ENCODE measurements around the gene FGD6. TPM values are rescaled to one million over a fixed set of nuclear protein-coding genes. Genes with fewer than 3 reads are reported as not detected.
A peak's percentile ranks its signal among the peaks of the same experiment; 100 is the strongest.

The FGD6 gene
- polyA plus RNA-seq, 3 donors = 0.91 to 2.1 (median 1.6) TPM

DNA sequence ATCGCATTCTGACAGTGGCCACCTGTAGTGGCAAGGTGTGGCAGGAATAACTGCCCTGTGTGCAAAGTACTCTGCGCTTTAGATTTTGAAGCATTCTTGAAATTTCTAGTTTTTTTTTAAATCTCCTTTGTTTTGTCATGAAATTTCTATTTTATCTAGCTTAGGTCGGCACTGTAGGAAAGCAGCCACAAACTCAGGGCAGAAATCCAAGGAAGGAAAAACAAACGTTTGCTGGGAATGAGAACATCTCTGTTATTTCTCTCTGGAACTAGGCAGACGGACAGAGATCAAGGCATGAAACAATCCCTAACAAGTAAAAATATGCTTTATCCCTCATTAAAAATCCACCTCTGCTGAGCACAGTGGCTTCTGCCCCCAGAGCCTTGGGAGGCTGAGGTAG is 142.5 kb downstream of the FGD6 start:
- no peak overlapping the region for H3K27ac ChIP-seq (ENCODE audit: low read depth, low read length)
- 49 to 65% (median 61%) methylated on average over 5 of the region's 5 CpGs for WGBS, 3 donors

DNA sequence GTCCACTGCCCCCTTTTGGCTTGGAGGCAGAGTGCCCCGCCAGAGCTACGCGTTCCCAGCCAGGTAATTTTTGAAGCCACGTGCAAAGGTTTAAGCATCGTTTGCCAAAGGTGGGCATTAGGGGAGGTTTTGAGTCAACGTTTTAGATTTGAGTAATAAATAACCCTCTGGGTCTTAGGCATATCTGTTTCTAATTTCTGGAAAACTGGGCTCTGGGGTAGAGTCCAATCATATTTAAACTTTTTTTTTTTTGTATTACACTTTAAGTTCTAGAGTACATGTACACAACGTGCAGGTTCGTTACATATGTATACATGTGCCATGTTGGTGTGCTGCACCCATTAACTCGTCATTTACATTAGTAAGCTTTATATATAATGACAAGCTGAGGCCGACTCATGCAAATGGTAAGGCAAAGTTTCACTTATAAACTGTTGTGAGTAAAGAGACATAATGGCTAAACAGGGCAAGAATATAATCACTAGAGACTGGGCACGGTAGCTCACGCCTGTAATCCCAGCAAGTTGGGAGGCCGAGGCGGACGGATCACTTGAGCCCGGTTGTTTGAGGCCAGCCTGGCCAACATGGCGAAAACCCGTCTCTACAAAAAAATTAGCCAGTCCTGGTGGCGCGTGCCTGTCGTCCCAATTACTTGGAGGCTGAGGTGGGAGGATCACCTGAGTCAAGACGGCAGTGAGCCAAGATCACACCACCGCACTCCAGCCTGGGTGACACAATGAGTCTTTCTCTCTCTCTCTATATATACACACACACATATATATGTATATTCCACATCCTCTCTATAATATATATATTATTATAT is 143.4 kb downstream of the FGD6 start:
- H3K27ac ChIP-seq (ENCODE audit: low read depth, low read length) = no peak overlapping the region
- 59 to 64% (median 63%) methylated on average over 23 of the region's 23 CpGs for WGBS, 3 donors

DNA sequence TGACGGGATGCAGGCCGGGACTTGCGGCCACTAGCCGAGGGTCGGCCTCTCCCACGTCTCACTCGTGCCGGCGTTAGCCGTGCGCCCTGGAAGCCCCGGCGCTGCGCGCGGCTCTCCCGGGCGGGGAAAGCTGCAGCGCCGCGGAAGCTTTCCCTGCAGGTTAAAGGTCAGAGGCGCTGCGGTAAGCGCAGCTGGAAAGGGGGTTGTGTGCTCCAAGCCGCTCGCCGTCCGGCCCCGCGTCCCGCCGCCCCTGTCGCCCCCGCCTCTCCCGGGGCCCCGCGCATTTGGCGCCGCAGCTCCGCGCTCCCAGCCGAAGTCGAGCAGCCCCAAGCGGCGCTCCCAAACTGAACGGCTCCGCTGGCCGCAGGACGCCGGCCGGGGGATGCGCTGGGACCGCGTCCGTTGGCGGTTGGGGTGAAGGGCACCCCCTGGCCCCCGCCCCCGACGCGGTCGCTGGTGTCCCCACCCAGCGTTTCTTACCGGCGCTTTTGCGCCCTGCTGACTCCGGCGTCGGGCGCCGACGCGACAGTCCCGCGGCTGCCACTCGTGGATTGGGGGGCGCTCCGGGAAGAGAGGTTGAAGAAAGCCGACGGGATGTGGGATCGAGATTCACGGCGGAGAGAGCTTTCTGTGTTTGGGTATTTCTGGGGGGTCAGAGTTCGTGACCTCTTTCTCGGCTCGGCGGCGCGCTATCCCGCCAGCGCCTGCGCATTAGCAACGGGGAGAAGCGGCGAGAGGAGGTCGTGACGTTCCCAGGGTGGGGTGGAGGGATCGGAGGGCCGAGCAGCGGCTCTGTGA is 144.2 kb downstream of the FGD6 start, which contains the start of gene NR2C1:
TSS of gene NR2C1 (minus strand) at position 719 of the 798 bp plus-strand sequence. CDS start 6,234 bp downstream, outside the sequence.
- 0 to 1% (median 1%) methylated on average over 78 to 99 of the region's 99 CpGs for WGBS, 3 donors
- H3K27ac ChIP-seq (ENCODE audit: low read depth, low read length) = peak within 1 kb of the TSS; percentile 29

DNA sequence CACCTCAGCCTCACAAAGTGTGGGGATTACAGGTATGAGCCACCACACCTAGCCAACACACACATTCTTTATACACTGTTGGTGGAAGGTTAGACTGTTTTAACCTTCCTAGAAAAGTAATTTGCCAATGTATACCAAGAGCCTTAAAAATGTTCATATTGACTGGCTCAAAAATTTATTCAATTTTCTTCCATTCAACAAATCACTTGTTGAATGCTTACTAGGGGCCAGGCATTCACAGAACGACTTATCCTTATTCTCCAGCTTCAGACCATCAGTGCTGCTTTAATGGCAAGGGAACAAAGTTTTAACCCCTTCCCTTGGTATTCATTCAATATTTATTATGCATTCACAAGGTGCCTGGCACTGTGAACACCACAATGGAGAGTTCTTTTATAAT is 146.9 kb downstream of the FGD6 start:
- WGBS, 3 donors = 89 to 92% (median 92%) methylated on average over 1 of the region's 1 CpG
- H3K27ac ChIP-seq (ENCODE audit: low read depth, low read length) = no peak overlapping the region

DNA sequence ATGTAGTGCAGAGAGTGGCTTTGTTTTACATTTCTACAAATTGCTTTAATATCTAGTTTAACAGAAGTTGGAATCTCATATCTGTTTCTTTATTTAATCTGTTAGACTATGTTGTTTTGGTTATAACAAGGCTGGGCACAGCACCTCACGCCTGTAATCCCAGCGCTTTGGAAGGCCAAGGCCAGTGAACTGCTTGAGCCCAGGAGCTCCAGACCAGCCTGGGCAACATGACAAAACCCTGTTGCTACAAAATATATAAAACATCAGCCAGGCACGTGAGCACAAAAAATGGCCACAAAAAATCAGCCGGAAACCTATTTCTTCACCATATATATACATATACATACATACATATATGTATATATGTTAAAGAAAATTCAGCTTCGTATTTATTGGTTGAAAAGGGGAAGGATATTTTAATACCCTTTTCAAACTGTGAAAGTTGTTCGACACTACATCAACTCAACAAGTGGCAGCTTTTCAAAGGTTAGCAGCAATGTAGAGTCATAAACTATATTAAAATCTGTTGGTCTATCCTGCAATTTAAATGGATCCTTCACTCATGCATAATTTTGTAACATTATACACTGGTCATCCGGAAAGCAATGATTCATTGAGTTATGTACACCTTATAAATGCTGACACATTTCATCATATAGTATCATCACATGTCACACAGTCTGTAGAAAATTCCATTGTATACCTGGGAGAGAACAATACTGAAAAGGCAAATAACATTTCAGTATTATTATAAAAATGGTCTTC is 151.0 kb downstream of the FGD6 start:
- WGBS, 3 donors = 86 to 96% (median 95%) methylated on average over 7 of the region's 7 CpGs

DNA sequence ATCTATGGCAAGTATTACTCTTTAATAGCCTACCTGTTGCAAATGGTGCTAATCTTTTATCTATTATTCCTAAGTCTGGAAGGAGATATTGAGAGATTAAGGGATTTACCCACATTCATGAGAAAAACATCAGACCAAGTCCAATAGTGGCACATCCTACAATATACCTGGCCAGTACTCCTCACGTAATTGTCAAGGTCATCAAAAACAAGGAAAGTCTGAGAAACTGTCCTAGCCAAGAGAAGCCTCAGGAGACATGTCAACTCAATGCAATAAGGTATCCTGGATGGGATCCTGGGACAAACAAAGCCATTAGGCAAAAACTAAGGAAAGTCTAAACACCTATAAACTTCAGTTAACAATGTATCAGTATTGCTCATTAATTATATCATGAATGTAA is 156.3 kb downstream of the FGD6 start:
- WGBS, 3 donors = 73 to 96% (median 94%) methylated on average over 1 of the region's 1 CpG
- no peak overlapping the region for H3K27ac ChIP-seq (ENCODE audit: low read depth, low read length)

More for the DNA sequence above, 151.0 kb downstream of the FGD6 start:
- H3K27ac ChIP-seq (ENCODE audit: low read depth, low read length) = no peak overlapping the region

DNA sequence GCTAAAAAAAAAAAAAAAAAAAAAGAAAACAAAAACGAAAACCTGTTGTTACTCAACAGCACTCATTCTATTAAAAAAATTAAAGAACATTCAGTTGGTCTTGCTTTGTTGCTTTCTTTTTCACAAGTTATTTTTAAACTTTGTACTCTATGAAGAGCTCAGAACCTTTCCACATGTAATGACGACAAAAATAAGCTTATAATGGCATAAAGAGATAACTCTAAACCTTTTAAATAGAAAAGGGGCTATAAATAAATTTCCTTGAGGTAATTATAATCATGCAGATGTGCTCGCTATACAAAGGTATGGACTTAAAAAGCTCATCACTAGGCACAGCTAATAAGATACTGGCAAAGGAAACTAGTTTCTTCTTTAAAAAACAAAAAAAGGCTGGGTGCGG is 157.3 kb downstream of the FGD6 start:
- H3K27ac ChIP-seq (ENCODE audit: low read depth, low read length) = no peak overlapping the region
- WGBS, 3 donors = 92 to 95% (median 94%) methylated on average over 4 of the region's 4 CpGs

DNA sequence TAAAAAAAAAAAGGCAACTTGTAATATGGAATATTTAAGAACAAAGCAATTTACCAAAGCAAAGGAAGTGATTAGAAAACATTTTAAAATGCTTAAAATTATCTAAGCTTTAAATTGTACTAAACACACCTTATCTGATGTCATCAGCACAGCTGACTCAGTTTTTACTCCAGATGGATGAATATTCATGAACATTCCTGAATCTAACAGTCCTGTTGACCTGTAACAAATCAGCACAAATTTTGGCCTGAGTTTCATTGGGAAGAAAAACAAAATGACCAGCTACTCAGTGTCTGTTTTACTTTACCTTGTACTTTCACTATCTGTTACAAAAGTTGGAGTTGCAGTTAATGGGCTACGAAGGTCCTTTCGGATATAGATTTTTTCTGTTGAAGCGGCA is 159.8 kb downstream of the FGD6 start:
- WGBS, 3 donors = 96 to 99% (median 99%) methylated on average over 3 of the region's 3 CpGs
- H3K27ac ChIP-seq (ENCODE audit: low read depth, low read length) = no peak overlapping the region

DNA sequence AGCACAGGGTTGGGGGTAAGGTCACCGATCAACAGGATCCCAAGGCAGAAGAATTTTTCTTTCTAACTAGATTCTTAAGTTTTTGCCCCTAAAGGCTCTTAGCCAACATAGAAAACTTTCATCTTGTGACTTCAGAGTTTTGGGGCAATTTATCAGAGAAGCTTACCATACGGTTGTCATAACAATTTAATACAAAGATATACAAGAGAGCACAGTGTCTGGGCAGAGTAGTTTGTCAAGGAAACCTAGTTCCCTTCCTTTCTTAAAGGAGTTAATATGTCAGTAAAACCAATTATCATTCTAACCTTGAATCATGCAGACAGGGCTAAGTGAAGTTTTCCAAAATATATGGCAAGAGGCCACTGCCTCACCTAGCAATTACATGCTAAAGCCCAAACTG is 162.2 kb downstream of the FGD6 start:
- H3K27ac ChIP-seq (ENCODE audit: low read depth, low read length) = no peak overlapping the region
- WGBS, 3 donors = 77 to 89% (median 83%) methylated on average over 2 of the region's 2 CpGs

DNA sequence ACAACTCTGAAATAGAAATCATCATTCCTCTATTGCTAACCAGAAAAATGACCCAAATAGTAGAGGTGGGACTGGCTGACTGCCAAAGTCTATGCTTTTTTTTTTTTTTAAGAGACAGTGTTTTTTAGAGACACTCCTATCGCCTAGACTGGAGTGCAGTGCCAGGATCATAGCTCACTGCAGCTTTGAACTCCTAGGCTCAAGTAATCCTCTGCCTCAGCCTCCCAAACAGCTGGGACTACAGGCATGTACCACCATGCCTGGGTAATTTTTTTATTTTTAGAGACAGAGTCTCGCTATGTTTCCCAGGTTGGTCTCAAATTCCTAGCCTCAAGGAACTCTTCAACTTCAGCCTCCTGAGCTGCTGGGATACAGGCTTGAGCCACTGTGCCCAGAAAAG is 163.1 kb downstream of the FGD6 start:
- WGBS, 3 donors = 68 to 84% (median 74%) methylated on average over 2 of the region's 2 CpGs

DNA sequence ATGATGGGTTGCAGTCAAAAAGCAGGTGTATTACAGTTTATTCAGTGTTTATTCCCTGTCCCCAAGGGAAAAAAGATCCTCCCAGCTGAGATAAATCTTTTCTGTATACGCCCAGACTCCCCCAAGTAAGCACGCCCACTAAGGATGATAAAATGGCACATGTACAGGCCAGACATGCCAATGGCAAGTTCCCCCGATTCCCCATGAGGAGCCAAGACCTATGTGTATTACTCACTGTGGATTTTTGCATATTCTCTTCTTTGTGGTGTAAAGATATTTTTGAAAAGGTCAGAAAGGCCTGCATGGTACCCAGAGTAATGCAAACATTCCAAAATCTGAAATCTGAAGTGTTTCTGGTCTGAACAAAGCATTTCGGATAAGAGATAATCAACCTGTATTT is 166.0 kb downstream of the FGD6 start:
- 86 to 89% (median 87%) methylated on average over 4 of the region's 4 CpGs for WGBS, 3 donors
- H3K27ac ChIP-seq (ENCODE audit: low read depth, low read length) = no peak overlapping the region

More for the DNA sequence above, 163.1 kb downstream of the FGD6 start:
- no peak overlapping the region for H3K27ac ChIP-seq (ENCODE audit: low read depth, low read length)

DNA sequence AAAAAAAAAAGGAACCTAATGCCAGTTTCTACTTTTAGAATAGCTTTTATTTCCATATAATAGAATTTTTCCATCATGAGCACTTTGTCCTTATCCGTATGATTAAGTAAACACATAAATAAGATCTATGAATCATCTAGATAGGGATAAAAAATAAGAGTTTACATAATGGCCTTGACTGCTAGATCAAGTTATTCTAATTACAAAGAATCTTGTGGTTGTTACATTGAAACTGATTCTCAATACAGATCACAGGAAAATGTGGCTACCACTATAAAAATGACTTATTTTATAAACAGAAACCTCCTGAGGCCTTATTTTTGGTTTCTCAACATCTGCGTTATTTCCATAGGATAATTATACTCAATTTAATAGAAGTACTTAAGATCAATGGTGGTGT is 179.4 kb downstream of the FGD6 start:
- H3K27ac ChIP-seq (ENCODE audit: low read depth, low read length) = no peak overlapping the region
- WGBS, 3 donors = 89 to 95% (median 92%) methylated on average over 2 of the region's 2 CpGs

DNA sequence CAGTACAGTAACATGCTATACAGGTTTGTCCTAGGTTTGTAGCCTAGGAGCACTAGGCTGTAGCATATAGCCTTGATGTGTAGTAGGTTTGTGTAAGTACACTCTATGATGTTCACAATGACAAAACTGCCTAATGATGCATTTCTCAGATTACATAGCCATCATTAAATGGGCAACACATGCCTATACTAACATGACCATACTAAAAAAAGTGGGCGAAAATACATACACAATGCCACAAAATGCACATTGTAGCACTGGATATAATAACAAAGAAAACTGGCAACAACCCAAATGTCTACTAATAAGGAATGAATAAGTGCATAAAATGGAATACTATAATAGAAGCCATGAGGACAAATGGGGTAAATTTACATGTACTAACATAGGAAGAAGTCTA is 182.5 kb downstream of the FGD6 start:
- 94 to 97% (median 95%) methylated on average over 1 of the region's 1 CpG for WGBS, 3 donors
- no peak overlapping the region for H3K27ac ChIP-seq (ENCODE audit: low read depth, low read length)

Other genes with a start within 250 kb of the FGD6 start
- 100 to 1,000 TPM in 2 of 3 donors, 10 to 100 TPM in 1; 49.8 to 107 (median 104) TPM for gene NDUFA12, start 213.8 kb downstream of the FGD6 start, polyA plus RNA-seq
- gene NR2C1, start 143.8 kb downstream of the FGD6 start, polyA plus RNA-seq = 10 to 100 TPM in 2 of 3 donors, 1 to 10 TPM in 1; 9.4 to 16.1 (median 12.8) TPM
- gene VEZT, start 340 bp upstream of the FGD6 start, polyA plus RNA-seq = 10 to 100 TPM; 17.2 to 27.7 (median 17.9) TPM

All from adipose tissue (tissue), 3 donors.